ENCODE data around the gene VWA3A. TPM values are rescaled to one million over a fixed set of nuclear protein-coding genes. Genes with fewer than 3 reads are reported as not detected.

VWA3A gene
- total and polyA plus RNA-seq, 2 experiments from 2014 or later: 0.45 TPM; not detected in 1

DNA sequence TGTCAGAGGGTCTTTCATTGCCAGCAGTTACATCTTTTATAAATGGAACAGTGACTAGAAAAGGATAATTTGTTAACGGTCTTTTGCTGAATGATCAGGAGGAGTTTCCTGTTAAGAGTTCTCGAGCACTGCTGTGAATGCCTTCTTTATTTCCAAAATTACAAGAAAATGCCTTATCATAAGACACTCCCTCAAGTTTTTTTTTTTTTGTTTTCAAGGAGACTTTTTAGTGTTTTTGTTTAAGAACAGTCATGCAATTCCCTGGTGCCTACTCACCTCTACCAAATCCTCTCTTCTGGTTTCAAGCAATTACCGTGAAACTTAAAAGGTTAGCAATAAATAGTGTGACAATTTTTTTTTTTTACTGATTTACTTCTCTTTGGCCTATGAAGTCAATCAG is 19.0 kb upstream of the VWA3A start:
- ATAC-seq: no peak
- Mint-ChIP-seq H3K9me3 (no peaks in the 10 kb centered on the region), H3K27ac (no peak overlapping the region), H3K4me3 (no peak overlapping the region), H3K36me3 (ENCODE audit: low read depth) (no peaks in the 10 kb centered on the region), H3K27me3 (ENCODE audit: insufficient read depth, low read depth, poor library complexity) (no peaks in the 10 kb centered on the region), H3K4me1 (no peaks in the 10 kb centered on the region)
- Histone ChIP-seq H2AFZ (no peak overlapping the region), H3K27me3 (ENCODE audit: insufficient read depth) (no peaks in the 10 kb centered on the region), H3K27ac (ENCODE audit: low read depth) (no peak overlapping the region), H3F3A (replicated peaks; ENCODE audit: low read depth) (no peaks in the 10 kb centered on the region), H3K4me1 (ENCODE audit: insufficient read depth) (peaks cover 4% of the 10 kb centered on the region), H3K9me2 (ENCODE audit: insufficient read depth) (no peaks in the 10 kb centered on the region), H3K4me3 (no peak overlapping the region), H3K4me2 (no peak overlapping the region), H3K36me3 (ENCODE audit: insufficient read depth) (no peaks in the 10 kb centered on the region; the same call in 1 of the 2 replicates), H3K79me2 (replicated peaks; ENCODE audit: insufficient read depth) (0 out of 2 replicates have a peak, but pooled peaks cover 5% of the 10 kb centered on the region), H4K20me1 (replicated peaks; ENCODE audit: insufficient read depth) (peaks cover 13% of the 10 kb centered on the region; the same call in 1 of the 2 replicates)
- TF ChIP-seq EZH2phosphoT487 (IDR thresholded peaks at IDR 0.05; ENCODE audit: unreplicated experiment): no peak
- TF ChIP-seq, protein P1, sequence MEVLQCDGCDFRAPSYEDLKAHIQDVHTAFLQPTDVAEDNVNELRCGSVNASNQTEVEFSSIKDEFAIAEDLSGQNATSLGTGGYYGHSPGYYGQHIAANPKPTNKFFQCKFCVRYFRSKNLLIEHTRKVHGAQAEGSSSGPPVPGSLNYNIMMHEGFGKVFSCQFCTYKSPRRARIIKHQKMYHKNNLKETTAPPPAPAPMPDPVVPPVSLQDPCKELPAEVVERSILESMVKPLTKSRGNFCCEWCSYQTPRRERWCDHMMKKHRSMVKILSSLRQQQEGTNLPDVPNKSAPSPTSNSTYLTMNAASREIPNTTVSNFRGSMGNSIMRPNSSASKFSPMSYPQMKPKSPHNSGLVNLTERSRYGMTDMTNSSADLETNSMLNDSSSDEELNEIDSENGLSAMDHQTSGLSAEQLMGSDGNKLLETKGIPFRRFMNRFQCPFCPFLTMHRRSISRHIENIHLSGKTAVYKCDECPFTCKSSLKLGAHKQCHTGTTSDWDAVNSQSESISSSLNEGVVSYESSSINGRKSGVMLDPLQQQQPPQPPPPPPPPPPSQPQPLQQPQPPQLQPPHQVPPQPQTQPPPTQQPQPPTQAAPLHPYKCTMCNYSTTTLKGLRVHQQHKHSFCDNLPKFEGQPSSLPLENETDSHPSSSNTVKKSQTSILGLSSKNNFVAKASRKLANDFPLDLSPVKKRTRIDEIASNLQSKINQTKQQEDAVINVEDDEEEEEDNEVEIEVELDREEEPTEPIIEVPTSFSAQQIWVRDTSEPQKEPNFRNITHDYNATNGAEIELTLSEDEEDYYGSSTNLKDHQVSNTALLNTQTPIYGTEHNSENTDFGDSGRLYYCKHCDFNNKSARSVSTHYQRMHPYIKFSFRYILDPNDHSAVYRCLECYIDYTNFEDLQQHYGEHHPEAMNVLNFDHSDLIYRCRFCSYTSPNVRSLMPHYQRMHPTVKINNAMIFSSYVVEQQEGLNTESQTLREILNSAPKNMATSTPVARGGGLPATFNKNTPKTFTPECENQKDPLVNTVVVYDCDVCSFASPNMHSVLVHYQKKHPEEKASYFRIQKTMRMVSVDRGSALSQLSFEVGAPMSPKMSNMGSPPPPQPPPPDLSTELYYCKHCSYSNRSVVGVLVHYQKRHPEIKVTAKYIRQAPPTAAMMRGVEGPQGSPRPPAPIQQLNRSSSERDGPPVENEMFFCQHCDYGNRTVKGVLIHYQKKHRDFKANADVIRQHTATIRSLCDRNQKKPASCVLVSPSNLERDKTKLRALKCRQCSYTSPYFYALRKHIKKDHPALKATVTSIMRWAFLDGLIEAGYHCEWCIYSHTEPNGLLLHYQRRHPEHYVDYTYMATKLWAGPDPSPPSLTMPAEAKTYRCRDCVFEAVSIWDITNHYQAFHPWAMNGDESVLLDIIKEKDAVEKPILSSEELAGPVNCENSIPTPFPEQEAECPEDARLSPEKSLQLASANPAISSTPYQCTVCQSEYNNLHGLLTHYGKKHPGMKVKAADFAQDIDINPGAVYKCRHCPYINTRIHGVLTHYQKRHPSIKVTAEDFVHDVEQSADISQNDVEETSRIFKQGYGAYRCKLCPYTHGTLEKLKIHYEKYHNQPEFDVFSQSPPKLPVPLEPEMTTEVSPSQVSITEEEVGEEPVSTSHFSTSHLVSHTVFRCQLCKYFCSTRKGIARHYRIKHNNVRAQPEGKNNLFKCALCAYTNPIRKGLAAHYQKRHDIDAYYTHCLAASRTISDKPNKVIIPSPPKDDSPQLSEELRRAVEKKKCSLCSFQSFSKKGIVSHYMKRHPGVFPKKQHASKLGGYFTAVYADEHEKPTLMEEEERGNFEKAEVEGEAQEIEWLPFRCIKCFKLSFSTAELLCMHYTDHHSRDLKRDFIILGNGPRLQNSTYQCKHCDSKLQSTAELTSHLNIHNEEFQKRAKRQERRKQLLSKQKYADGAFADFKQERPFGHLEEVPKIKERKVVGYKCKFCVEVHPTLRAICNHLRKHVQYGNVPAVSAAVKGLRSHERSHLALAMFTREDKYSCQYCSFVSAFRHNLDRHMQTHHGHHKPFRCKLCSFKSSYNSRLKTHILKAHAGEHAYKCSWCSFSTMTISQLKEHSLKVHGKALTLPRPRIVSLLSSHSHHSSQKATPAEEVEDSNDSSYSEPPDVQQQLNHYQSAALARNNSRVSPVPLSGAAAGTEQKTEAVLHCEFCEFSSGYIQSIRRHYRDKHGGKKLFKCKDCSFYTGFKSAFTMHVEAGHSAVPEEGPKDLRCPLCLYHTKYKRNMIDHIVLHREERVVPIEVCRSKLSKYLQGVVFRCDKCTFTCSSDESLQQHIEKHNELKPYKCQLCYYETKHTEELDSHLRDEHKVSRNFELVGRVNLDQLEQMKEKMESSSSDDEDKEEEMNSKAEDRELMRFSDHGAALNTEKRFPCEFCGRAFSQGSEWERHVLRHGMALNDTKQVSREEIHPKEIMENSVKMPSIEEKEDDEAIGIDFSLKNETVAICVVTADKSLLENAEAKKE (CRISPR knock-in tag; IDR thresholded peaks at IDR 0.05): no peak
- TF ChIP-seq POLR2AphosphoS5 (IDR thresholded peaks at IDR 0.05; ENCODE audit: low read depth): no peak
- no peak for TF ChIP-seq ZNF114 (CRISPR knock-in tag; IDR thresholded peaks at IDR 0.05)
- no peak for TF ChIP-seq JUNB (IDR thresholded peaks at IDR 0.05; ENCODE audit: unreplicated experiment)
- no peak for TF ChIP-seq ZNF331 (CRISPR knock-in tag; IDR thresholded peaks at IDR 0.05; ENCODE audit: low read depth)
- no peak for TF ChIP-seq EZH2 (IDR thresholded peaks at IDR 0.05; ENCODE audit: low read depth, unreplicated experiment)
- TF ChIP-seq, protein P2, sequence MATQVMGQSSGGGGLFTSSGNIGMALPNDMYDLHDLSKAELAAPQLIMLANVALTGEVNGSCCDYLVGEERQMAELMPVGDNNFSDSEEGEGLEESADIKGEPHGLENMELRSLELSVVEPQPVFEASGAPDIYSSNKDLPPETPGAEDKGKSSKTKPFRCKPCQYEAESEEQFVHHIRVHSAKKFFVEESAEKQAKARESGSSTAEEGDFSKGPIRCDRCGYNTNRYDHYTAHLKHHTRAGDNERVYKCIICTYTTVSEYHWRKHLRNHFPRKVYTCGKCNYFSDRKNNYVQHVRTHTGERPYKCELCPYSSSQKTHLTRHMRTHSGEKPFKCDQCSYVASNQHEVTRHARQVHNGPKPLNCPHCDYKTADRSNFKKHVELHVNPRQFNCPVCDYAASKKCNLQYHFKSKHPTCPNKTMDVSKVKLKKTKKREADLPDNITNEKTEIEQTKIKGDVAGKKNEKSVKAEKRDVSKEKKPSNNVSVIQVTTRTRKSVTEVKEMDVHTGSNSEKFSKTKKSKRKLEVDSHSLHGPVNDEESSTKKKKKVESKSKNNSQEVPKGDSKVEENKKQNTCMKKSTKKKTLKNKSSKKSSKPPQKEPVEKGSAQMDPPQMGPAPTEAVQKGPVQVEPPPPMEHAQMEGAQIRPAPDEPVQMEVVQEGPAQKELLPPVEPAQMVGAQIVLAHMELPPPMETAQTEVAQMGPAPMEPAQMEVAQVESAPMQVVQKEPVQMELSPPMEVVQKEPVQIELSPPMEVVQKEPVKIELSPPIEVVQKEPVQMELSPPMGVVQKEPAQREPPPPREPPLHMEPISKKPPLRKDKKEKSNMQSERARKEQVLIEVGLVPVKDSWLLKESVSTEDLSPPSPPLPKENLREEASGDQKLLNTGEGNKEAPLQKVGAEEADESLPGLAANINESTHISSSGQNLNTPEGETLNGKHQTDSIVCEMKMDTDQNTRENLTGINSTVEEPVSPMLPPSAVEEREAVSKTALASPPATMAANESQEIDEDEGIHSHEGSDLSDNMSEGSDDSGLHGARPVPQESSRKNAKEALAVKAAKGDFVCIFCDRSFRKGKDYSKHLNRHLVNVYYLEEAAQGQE (IDR thresholded peaks at IDR 0.05; ENCODE audit: unreplicated experiment): no peak
- no peak for TF ChIP-seq STAT1 (IDR thresholded peaks at IDR 0.05; ENCODE audit: unreplicated experiment)
- TF ChIP-seq, protein P3, sequence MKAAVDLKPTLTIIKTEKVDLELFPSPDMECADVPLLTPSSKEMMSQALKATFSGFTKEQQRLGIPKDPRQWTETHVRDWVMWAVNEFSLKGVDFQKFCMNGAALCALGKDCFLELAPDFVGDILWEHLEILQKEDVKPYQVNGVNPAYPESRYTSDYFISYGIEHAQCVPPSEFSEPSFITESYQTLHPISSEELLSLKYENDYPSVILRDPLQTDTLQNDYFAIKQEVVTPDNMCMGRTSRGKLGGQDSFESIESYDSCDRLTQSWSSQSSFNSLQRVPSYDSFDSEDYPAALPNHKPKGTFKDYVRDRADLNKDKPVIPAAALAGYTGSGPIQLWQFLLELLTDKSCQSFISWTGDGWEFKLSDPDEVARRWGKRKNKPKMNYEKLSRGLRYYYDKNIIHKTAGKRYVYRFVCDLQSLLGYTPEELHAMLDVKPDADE (IDR thresholded peaks at IDR 0.05): no peak
- TF ChIP-seq, protein P4, sequence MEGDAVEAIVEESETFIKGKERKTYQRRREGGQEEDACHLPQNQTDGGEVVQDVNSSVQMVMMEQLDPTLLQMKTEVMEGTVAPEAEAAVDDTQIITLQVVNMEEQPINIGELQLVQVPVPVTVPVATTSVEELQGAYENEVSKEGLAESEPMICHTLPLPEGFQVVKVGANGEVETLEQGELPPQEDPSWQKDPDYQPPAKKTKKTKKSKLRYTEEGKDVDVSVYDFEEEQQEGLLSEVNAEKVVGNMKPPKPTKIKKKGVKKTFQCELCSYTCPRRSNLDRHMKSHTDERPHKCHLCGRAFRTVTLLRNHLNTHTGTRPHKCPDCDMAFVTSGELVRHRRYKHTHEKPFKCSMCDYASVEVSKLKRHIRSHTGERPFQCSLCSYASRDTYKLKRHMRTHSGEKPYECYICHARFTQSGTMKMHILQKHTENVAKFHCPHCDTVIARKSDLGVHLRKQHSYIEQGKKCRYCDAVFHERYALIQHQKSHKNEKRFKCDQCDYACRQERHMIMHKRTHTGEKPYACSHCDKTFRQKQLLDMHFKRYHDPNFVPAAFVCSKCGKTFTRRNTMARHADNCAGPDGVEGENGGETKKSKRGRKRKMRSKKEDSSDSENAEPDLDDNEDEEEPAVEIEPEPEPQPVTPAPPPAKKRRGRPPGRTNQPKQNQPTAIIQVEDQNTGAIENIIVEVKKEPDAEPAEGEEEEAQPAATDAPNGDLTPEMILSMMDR (conservative IDR thresholded peaks at IDR 0.05; ENCODE audit: low read depth in 2 of 2): no peak
- TF ChIP-seq CREB1 (CRISPR knock-in tag; IDR thresholded peaks at IDR 0.05; ENCODE audit: low read depth): no peak
- TF ChIP-seq NANOG (IDR thresholded peaks at IDR 0.05; ENCODE audit: borderline replicate concordance): no peak
- no peak for DNase-seq (ENCODE audit: low spot score)
